Posterior vena cava (tissue), 2 donors: ENCODE results near the gene SECISBP2L. TPM values are rescaled to one million over a fixed set of nuclear protein-coding genes. Genes with fewer than 3 reads are reported as not detected.

Experiments used
- DNase-seq: peaks from one replicate; pipeline ENCODE4 v3.0.0-alpha.2; 2020; ENCODE audit warnings: low spot score
- intact Hi-C, 2 donors: fragments of 100-400 bp; cut with DNase I; formaldehyde crosslinking; loops; one replicate each; pipeline versions ENCODE4 v1.14.1 to v1.14.2; 2022 to 2023
- total RNA-seq, 2 donors: library from RNA; stranded (reverse); fragmentation: NEBNext Ultra II Directional; extraction: Animal tissue kit (Norgen Biotek cat#: 25700); gene quantifications; one replicate each; pipeline ENCODE4 v1.2.1, GENCODE V29; 2021
- donor health status: DM: yes; HTN: yes; CAD: no.
- donor health status: DM: yes; HTN: yes; CAD: no.

The SECISBP2L gene
- total RNA-seq, 2 donors from 2014 or later: 51.9 to 58.4 TPM

GRCh38 chr15:49024840-49025239 is 21.4 kb downstream of the SECISBP2L start:
- no peak for DNase-seq
- intact Hi-C loops: no loop called here

GRCh38 chr15:49023354-49023753 is 22.9 kb downstream of the SECISBP2L start:
- no peak for DNase-seq
- intact Hi-C loops: no loop called here

GRCh38 chr15:49015896-49016295 is 30.4 kb downstream of the SECISBP2L start:
- DNase-seq: no peak
- intact Hi-C loops: no loop called here

GRCh38 chr15:48999314-48999713 is 46.9 kb downstream of the SECISBP2L start:
- intact Hi-C loops: no loop called here
- no peak for DNase-seq

- intact Hi-C loops: no loop called here
- no peak for DNase-seq
Observed at GRCh38 chr15:48996276-48996675, 50.0 kb downstream of the SECISBP2L start.

- intact Hi-C loops: no loop called here
Observed at GRCh38 chr15:48993380-48993779, 52.9 kb downstream of the SECISBP2L start.

GRCh38 chr15:48992545-48992944 is 53.7 kb downstream of the SECISBP2L start:
- intact Hi-C loops: no loop called here
- no peak for DNase-seq

More at GRCh38 chr15:48993380-48993779, 52.9 kb downstream of the SECISBP2L start:
- no peak for DNase-seq

- DNase-seq: no peak
- intact Hi-C loops: no loop called here
Observed at GRCh38 chr15:48992096-48992495, 54.1 kb downstream of the SECISBP2L start.

GRCh38 chr15:48989170-48989569 is 57.1 kb downstream of the SECISBP2L start:
- no peak for DNase-seq
- intact Hi-C loops: no loop called here

GRCh38 chr15:48987142-48987541 is 59.1 kb downstream of the SECISBP2L start:
- intact Hi-C loops: no loop called here
- DNase-seq: no peak

GRCh38 chr15:48986240-48986639 is 60.0 kb downstream of the SECISBP2L start:
- intact Hi-C loops: no loop called here
- DNase-seq: no peak

GRCh38 chr15:48985516-48985915 is 60.7 kb downstream of the SECISBP2L start:
- intact Hi-C loops: no loop called here
- DNase-seq: no peak

GRCh38 chr15:48984811-48985352 is 61.4 kb downstream of the SECISBP2L start:
- intact Hi-C loops: no loop called here
- DNase-seq: peak; percentile 52

- DNase-seq: no peak
- intact Hi-C loops: no loop called here
Observed at GRCh38 chr15:48984021-48984710, 62.1 kb downstream of the SECISBP2L start.

- intact Hi-C loops: no loop called here
- DNase-seq: peak; percentile 74
Observed at GRCh38 chr15:48983300-48983699, 62.9 kb downstream of the SECISBP2L start.

GRCh38 chr15:48981941-48982340 is 64.3 kb downstream of the SECISBP2L start:
- DNase-seq: no peak
- intact Hi-C loops: no loop called here

- intact Hi-C loops: no loop called here
- DNase-seq: no peak
Observed at GRCh38 chr15:48978638-48979037, 67.6 kb downstream of the SECISBP2L start.

GRCh38 chr15:48976444-48977088 is 69.7 kb downstream of the SECISBP2L start:
- intact Hi-C loops: no loop called here
- DNase-seq: peak; percentile 70

- intact Hi-C loops: no loop called here
- peak; percentile 94 for DNase-seq
Observed at GRCh38 chr15:48975472-48976419, 70.5 kb downstream of the SECISBP2L start.

- DNase-seq: no peak
- intact Hi-C loops: no loop called here
Observed at GRCh38 chr15:48974882-48975281, 71.4 kb downstream of the SECISBP2L start.
